Thyroid gland (tissue), 4 donors: ENCODE measurements around the gene ST7L. TPM values are rescaled to one million over a fixed set of nuclear protein-coding genes. Genes with fewer than 3 reads are reported as not detected.

Experiments used
- DNase-seq, 2 donors: peaks; one replicate each; pipeline ENCODE4 v3.0.0-alpha.2; 2019
- H3K27ac ChIP-seq, 3 donors: fragments of 200-600 bp; sonication (generic); 1 replicate in 2 of 3; 2 replicates in 1 of 3; pipeline ENCODE4 v1.5.1; 2016 to 2019; ENCODE audit warnings: mild to moderate bottlenecking in 1 of 3, moderate library complexity in 1 of 3
- H3K27me3 ChIP-seq: fragments of 200-600 bp; sonication (generic); one replicate; pipeline ENCODE4 v1.5.1; 2019
- H3K36me3 ChIP-seq, 2 donors: fragments of 200-600 bp; sonication (generic); one replicate each; pipeline ENCODE4 v1.5.1; 2016 to 2019
- H3K4me1 ChIP-seq, 2 donors: fragments of 200-600 bp; sonication (generic); one replicate each; pipeline ENCODE4 v1.5.1; 2017 to 2019
- H3K4me3 ChIP-seq, 3 donors: fragments of 200-600 bp; sonication (generic); replicated peaks in 1 of 3; 1 replicate in 2 of 3; 2 replicates in 1 of 3; pipeline ENCODE4 v1.5.1; 2016; ENCODE audit warnings: mild to moderate bottlenecking in 1 of 3
- H3K9me3 ChIP-seq: fragments of 200-600 bp; sonication (generic); one replicate; pipeline ENCODE4 v1.5.1; 2017
- CTCF ChIP-seq, 6 experiments: fragments of 200-600 bp in 3 of 6; fragments of 450-650 bp in 3 of 6; sonication (generic) in 3 of 6; IDR thresholded peaks; one replicate each; pipeline ENCODE4 v1.5.1; 2016 to 2019; ENCODE audit warnings: antibody characterized with exemption in 6 of 6, mild to moderate bottlenecking in 2 of 6, inconsistent platforms in 1 of 6, moderate library complexity in 1 of 6
- POLR2A ChIP-seq, 2 donors: fragments of 450-650 bp; IDR thresholded peaks; one replicate each; pipeline ENCODE4 v1.6.1; 2017; ENCODE audit warnings: antibody characterized with exemption in 2 of 2, mild to moderate bottlenecking in 2 of 2, moderate library complexity in 1 of 2
- WGBS, 2 donors: methylation state at CpG; one replicate each; pipeline ENCODE4 v1.1.5; 2017; 5-methylcytosine and 5-hydroxymethylcytosine counted together
- intact Hi-C: fragments of 100-400 bp; cut with DNase I; formaldehyde crosslinking; loops from one replicate; pipeline ENCODE4 v1.15.1; 2023
- total RNA-seq, 4 donors: library from RNA; depleted of rRNA; stranded (reverse); fragments of >200 nt; gene quantifications; one replicate each; pipeline ENCODE4 v1.2.3, GENCODE V29; 2016

The ST7L gene
- total RNA-seq, 4 donors from 2014 or later: 27.3 to 46.4 (median 44.9) TPM

- no peaks in the 10 kb centered on the region for H3K9me3 ChIP-seq
- peaks cover 17 to 27% of the 10 kb centered on the region in 2 donors for H3K4me1 ChIP-seq
- peak; percentile 88 to 91 for DNase-seq
- WGBS, 2 donors: 1% methylated on average over 29 to 50 of the region's 50 CpGs
- H3K36me3 ChIP-seq: peaks cover 4 to 5% of the 10 kb centered on the region in 2 donors
- H3K4me3 ChIP-seq: peak within 1 kb of the TSS; percentile 77 to 97 (median 87)
- TF ChIP-seq POLR2A (IDR thresholded peaks at IDR 0.05) (peak in 1 of 2 donors; percentile 86), CTCF (IDR thresholded peaks at IDR 0.05) (no peak)
- H3K27ac ChIP-seq: peak within 1 kb of the TSS; percentile 92 to 99 (median 98)
- intact Hi-C loops: loop anchor here (5.0 kb wide), 1 partner anchor 93 kb away; no protein-coding TSS in a partner anchor
- H3K27me3 ChIP-seq: no peaks in the 10 kb centered on the region
These were observed 806 bp upstream of the ST7L start, which contains the start of gene CAPZA1 for GRCh38 chr1:112619518-112620376. Gene CAPZA1, plus strand, starts transcription at chr1:112619832. Its CDS starts 13 bp downstream, at chr1:112619845.

DNA sequence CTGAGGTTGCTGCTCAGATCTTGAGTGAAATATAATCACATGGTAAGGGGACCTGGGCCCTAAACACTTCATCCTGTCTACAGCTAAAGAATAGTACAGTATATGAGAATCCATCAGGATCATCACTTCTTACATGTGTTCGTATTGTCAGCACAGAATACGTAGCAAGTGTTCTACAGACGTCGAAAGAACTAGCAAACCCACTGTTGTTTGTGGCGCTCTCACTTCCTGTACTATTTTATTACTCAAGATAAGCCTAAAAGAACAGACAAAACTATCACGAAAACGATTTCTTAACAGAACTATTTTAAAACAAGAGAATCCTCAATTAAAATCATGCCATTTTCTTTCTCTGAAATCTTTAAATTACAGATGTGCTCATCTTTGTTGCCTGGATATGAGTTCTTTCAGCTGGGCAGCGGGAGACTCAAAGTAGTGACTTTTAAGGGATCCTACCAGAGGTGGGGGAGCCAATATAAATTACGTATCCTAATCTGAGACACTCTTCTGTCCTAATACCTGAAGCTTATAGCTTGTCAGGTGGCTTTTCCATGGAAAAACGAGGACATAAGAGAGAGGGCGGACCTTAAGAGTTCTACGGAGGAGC is 724 bp downstream of the ST7L start:
- WGBS, 2 donors: 3 to 4% methylated on average over 12 of the region's 12 CpGs
- DNase-seq: no peak
- TF ChIP-seq POLR2A (IDR thresholded peaks at IDR 0.05) (no peak), CTCF (IDR thresholded peaks at IDR 0.05) (no peak)
- Histone ChIP-seq H3K9me3 (no peaks in the 10 kb centered on the region), H3K27me3 (no peaks in the 10 kb centered on the region), H3K4me3 (peak overlapping the region; percentile 77 to 97 (median 87)), H3K27ac (peak overlapping the region; percentile 92 to 99 (median 98)), H3K4me1 (peaks cover 17 to 26% of the 10 kb centered on the region in 2 donors), H3K36me3 (peaks cover 4 to 6% of the 10 kb centered on the region in 2 donors)
- intact Hi-C loops: loop anchor here (5.0 kb wide), 1 partner anchor 94 kb away; no protein-coding TSS in a partner anchor

DNA sequence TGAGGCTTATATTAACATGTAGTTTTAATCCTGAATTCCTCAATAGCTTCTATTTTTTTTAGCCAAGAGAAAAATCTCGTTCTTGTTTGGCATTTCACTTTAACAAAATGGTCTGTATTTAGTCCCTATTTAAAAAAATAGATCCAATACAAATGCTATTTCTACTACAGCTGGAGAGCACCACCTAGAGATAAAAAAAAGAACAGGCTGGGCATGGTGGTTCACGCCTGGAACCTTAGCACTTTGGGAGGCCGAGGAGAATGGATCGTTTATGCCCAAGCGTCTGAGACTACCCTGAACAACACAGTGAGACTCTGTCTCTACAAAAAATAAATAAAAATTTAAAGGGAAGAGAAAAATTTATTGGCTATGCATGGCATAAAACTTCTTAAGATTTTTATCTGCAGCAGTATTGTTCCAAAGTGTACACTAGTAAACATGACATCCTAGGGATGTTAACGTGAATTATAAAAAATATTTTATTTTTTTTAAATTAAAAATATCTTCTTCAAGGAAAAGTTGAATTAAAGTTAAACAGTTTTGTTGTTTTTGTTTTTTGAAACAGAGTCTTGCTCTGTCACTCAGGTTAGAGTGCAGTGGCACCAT is 4.4 kb downstream of the ST7L start:
- H3K4me3 ChIP-seq: no peak overlapping the region
- H3K27me3 ChIP-seq: no peaks in the 10 kb centered on the region
- intact Hi-C loops: loop anchor here (5.0 kb wide), 1 partner anchor 98 kb away; no protein-coding TSS in a partner anchor
- no peak overlapping the region for H3K27ac ChIP-seq
- no peak for TF ChIP-seq POLR2A (IDR thresholded peaks at IDR 0.05)
- TF ChIP-seq CTCF (IDR thresholded peaks at IDR 0.05): peak in 2 of 6 experiments; percentile 29 to 37
- H3K4me1 ChIP-seq: peaks cover 10 to 11% of the 10 kb centered on the region in 2 donors
- no peak for DNase-seq
- no peaks in the 10 kb centered on the region for H3K9me3 ChIP-seq
- WGBS, 2 donors: 81 to 84% methylated on average over 6 of the region's 6 CpGs
- peaks cover 14 to 32% of the 10 kb centered on the region in 2 donors for H3K36me3 ChIP-seq

DNA sequence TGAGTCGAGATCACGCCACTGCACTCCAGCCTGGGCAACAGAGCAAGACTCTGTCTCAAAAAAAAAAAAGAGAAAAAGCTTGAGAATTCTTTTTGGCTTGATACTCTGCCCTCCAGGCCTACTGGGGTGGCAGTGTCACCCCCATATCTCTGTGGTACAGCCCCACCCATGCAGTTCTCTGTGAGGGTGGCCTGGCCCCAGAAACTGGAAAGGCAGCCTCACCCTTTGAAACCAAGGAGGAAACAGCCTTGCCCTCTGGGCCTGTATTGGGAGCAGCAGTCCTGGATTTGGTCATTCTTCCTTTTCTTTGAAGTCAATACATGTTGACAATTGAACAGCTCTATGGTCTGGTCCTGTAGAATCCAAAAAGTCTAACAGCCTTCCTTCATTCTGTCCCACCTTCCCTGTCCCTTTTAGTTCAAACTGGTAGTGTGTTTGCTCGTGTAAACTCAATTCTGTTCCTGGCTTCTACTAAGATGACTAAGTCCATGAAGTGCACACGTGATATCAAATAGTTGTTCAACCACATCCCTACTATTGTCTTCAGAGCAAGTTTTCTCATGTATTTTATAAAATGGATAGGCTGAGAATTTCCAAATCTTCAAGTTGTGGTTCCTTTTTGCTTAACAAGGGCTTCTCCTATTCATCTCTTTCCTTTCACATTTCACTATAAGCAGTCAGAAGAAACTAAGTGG is 13.2 kb downstream of the ST7L start:
- H3K4me3 ChIP-seq: no peak overlapping the region
- no peak for DNase-seq
- 92 to 97% methylated on average over 4 of the region's 4 CpGs for WGBS, 2 donors
- peaks cover 33 to 42% of the 10 kb centered on the region in 2 donors for H3K36me3 ChIP-seq
- no peaks in the 10 kb centered on the region for H3K9me3 ChIP-seq
- H3K27ac ChIP-seq: no peak overlapping the region
- intact Hi-C loops: no loop called here
- H3K4me1 ChIP-seq: no peaks in the 10 kb centered on the region
- no peak for TF ChIP-seq POLR2A (IDR thresholded peaks at IDR 0.05)
- no peak for TF ChIP-seq CTCF (IDR thresholded peaks at IDR 0.05)
- no peaks in the 10 kb centered on the region for H3K27me3 ChIP-seq
